Measurements from ENCODE around the gene MLLT3.

- no peak for TF ChIP-seq CTCF (IDR thresholded peaks at IDR 0.05; ENCODE audit: borderline replicate concordance, extremely low read depth, low read length, poor library complexity, severe bottlenecking)
- no peak for TF ChIP-seq EZH2 (IDR thresholded peaks at IDR 0.05; ENCODE audit: borderline replicate concordance, low read depth, low read length, severe bottlenecking)
Observed at GRCh38 chr9:20500101-20500500, 122.2 kb downstream of the MLLT3 start.

Measured in DND-41 (cell line).